HG03280 (cell line): ENCODE data around the gene CLIC3.
A peak's percentile ranks its signal among the peaks of the same experiment; 100 is the strongest.

Source experiments
- ATAC-seq: cut with Tn5 transposase; IDR thresholded peaks from one replicate; pipeline ENCODE4 v1.9.1; 2021; ENCODE audit warnings: mild to moderate bottlenecking, moderate library complexity; ENCODE audit not compliant: unreplicated experiment

CLIC3 gene

DNA sequence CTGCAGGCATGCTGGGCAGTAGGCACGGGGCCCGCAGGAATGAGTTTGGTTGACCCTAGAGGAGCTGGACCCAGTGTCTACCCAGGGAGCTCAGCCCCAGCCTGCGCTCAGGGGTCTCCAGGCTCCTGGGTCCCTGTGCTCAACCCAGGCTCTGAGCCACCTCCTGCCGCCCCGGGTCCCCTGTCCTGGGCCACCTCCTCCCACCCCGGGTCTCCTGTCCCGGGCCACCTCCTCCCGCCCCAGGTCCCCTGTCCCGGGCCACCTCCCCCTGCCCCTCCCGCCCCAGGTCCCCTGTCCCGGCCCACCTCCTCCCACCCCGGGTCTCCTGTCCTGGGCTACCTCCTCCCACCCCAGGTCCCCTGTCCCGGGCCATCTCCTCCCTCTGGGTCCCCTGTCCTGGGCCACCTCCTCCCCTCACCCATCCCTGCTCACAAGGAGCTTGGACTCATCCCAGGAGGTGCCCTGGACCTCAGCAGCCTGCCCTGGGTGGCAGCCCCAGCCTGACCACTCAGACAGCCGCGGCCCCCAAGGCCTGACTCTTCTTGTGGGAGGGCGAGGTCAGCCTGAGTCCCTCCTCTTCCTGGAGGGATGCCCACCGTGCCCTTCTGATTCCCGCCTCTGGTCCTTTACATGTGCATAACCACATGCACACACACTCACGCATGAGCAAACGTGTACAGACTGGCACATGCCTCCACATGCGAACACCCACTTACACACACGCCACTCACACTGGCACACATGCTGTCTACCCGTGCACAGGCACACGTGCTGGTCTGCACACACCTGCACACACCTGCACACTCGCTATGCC is 41.9 kb downstream of the CLIC3 start:
- ATAC-seq = no peak

DNA sequence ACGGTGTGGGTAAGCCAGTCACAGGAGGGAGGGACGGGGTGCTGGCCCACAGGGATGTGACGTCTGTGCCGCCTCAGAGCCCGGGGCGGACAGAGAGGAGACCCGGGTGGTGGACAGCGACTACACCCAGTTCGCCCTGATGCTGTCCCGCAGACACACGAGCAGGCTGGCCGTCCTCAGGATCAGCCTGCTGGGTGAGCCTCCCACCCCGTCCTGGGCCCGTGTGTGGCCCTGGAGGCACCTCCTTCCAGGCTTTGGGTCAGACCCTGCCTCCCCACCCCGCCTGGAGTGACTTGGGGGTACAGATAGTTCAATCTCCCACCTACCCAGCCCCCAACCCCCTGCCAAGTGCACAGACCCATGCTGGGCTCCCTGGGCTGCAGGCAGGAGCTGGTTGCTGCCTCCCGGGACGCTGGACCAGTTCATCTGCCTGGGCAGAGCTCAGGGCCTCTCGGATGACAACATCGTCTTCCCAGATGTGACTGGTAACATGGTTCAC is 42.5 kb downstream of the CLIC3 start:
- no peak for ATAC-seq

DNA sequence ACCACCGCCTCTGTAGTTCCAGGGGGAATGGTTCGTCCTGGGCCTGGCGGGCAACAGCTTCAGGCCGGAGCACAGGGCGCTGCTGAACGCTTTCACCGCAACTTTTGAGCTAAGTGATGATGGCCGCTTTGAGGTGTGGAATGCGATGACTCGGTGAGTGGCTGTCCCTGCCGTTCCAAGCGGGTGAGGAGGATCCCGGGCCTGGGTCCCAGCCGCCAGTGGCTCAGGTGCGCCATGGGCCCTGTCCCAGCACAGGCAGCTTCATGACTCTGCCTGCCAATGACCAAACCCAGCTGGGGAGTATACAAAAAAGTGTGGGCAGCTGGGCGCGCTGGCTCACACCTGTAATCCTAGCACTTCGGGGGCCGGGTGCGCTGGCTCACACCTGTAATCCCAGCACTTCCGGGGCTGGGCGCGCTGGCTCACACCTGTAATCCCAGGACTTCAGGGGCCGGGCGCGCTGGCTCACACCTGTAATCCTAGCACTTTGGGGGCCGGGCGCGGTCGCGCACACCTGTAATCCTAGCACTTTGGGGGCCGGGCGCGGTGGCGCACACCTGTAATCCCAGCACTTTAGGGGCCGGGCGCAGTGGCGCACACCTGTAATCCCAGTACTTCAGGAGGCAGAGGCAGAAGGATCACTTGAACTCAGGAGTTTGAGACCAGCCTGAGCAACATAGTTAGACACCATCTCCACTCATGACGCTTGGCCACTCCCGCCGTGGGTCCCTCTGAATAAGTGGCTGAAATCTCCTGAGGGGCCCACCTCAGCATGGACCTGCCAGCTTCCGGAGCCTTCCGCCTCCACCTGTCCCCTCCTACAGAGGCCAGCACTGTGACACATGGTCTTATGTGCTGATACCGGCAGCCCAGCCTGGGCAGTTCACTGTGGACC is 43.2 kb downstream of the CLIC3 start:
- ATAC-seq = no peak

GRCh38 chr9:136952321-136952850 is 44.0 kb downstream of the CLIC3 start:
- no peak for ATAC-seq

DNA sequence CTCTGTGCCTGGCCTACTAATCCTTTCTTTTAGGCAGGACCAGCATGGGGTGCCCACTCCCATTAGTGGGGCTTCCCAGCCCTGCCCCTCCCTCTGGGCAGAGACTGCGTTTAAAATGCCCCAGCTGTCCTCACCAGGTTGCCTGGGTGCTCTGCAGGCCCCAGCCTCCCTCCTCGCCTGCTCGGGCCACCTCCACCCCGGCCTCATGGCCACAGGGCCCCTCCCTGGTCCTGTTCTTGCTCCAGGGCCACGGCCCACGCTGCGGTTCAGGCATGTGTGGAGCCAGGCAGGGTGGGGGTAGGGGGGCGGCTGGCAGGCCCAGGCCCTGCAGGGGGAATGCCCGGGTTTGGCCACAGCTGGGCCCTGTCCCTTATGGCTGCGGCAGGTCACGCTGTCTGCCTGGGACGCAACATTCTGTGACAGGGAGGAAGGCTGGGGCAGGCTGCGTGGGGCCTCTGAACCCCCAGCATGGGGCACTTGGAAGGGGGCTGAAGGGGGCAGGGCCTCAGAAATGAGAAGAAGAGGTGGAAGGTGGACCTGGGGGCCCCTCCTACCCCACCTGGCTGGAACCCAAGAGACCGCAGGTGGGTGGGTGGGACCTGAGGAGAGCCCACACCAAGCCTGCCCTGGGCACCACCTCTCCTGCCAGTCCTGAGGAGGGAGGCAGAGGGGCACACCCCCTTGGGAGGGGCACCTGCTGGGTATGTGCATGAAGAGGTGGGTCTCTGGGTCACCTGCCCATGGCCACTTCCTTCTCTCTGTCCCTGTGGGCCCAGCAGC is 44.6 kb downstream of the CLIC3 start, which contains the start of gene LCN12:
Gene LCN12 (plus strand): TSS at position 733 of the 780 bp plus-strand sequence. CDS start 55 bp downstream, outside the sequence.
- ATAC-seq = no peak

- no peak for ATAC-seq
Measured at GRCh38 chr9:136950656-136951276, 45.6 kb downstream of the CLIC3 start.

GRCh38 chr9:136949817-136950655 is 46.3 kb downstream of the CLIC3 start:
- peak; percentile 90 for ATAC-seq

DNA sequence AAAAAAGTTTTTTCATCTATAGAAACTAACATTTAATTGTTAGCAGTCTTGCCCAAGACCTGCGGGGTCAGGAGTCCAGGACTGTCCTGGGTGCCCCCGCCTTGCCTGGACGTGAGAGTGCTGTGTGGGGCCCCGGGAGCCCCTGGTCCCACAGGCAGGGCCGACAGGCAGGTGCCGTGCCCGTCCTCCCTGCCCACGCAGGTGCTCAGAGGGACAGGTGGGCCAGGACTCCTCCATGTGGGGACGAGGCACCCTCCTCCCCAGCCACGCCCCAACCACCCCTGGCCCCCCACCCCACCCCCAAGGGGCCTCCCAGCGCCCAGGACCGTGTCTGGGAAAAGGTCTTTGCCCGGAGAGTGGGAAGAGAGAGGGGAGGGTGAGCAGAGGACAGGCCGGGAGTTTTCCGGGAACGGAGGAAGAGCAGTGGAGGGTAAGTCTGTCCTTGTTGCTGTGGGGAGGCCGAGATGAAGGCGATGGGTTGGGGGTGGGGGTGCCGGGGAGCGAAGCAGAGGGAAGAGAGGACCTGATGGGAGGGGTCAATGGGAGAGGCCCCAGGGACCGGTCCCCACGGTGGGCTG is 47.0 kb downstream of the CLIC3 start:
- ATAC-seq = no peak

DNA sequence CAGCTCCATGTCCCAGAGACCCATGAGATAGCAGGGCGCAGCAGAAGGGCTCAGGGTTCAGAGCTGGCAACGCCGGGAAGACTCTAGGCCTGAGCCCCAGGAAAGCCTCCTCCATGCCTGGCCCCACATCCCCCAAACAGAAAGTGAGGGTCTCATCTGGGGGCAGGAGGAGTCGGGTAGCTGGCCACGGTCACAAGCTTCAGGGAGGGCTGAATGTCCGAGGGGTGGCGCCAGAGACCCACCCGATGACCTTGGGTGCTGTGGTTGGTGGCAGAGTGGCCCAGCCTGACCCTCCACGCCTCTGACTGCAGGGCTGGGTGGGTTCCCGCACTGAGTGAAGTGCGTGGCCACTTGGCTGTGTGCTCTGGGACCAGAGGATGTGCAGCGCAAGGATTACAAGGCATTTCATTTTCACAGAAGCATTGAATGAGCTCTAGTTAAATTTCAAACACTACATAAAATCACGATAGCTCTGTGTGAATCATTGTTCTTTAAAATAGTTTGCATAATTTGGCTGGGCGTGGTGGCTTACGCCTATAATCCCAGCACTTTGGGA is 48.3 kb downstream of the CLIC3 start:
- no peak for ATAC-seq

DNA sequence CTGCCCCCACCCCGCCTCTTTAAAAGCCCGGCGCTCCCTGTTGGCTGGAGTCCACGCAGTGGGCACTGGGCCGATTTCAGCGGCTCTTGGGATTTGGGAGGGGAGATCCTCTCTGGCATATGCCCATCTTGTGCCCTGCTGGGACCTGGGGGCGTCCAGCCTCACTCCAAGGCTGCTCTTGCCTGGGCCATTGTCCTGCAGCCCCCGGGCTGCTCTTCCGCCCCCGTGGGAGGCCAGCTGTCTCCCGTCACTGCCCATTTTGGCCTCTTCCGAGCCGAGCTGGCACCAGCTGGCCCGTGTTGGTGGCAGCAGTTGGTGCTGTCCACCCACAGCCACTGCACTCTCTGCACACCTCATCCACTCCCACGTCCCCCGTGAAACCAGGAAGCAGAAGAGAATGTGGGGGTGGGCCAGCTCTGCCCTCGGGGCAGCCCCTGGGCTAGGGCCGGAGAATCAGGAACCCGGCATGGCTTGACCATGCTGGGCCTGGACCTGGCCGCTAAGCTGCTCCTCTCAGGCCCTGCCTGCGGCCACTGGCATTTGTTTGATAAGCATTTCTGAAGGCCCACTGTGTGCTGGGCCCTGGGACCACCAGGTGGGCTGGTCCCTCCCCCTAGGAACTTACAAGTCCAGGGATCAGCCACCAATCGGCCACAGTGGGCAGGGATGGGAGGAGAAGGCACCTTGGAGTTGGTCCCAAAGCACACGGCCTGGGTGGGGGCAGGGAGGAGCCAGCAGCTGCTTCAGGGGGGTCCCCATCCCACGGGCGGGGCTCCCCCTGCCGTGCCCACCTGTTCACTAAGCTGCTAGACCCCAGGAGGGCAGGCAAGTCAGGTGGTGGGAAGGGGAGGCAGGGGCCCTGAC is 49.1 kb downstream of the CLIC3 start:
- no peak for ATAC-seq

GRCh38 chr9:136946228-136947027 is 49.9 kb downstream of the CLIC3 start:
- no peak for ATAC-seq

GRCh38 chr9:136945333-136946227 is 50.8 kb downstream of the CLIC3 start:
- ATAC-seq = no peak
